Stimulated activated CD8-positive, alpha-beta memory T cell treated with anti-CD3 and anti-CD28 coated beads, Interleukin-12 subunit alpha, Interleukin-12 subunit beta, amount 100 ng/mL, for 24 hours (primary cell): ENCODE data around the gene SRD5A2.
"Not testable (repeated sequence)": the region's sequence is repeated elsewhere in the genome, so short reads cannot be mapped to it uniquely, and the experiment has no call there.

Experiments
- DNase-seq: peaks from one replicate; pipeline ENCODE4 v3.0.0-alpha.2; 2020; ENCODE audit errors: extremely low read depth

Gene SRD5A2

DNA sequence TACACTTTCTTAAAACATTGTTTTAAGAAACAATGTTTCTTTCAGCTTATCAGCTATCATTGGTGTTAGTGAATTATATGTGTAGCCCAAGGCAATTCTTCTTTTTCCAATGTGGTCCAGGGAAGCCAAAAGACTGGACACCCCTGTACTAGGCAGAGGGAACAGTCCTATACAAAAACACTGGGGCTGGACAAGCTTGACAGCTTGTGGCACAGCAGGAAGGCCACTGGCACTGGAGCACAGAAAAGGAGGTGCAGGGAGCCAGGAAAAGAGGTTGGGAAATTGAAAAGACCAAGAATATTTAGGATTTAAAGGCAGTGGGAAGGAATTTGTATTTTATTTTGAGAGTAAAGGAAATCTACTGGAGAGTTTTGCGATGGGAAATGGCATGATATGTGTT lies 47.7 kb downstream of the SRD5A2 start:
- DNase-seq, result no peak

DNA sequence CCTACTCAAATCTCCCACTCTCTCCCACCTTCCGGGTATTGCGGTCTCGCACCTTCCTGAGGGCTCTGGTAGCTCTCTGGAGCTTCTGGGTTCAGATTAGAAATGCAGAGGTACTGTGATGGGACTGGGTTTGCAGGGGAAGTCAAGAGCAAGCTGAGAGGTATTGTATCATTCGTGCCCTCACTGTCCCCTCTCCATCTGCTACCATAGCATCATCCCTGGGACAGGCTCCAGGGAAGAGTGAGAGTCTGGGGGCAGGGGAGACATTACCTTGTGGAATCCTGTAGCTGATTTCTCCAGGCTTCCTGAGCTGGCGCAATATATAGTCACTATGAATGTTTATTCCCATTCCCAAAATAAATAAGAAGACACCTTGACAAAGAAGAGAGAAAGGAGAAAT lies 49.6 kb downstream of the SRD5A2 start:
- DNase-seq, result no peak

DNA sequence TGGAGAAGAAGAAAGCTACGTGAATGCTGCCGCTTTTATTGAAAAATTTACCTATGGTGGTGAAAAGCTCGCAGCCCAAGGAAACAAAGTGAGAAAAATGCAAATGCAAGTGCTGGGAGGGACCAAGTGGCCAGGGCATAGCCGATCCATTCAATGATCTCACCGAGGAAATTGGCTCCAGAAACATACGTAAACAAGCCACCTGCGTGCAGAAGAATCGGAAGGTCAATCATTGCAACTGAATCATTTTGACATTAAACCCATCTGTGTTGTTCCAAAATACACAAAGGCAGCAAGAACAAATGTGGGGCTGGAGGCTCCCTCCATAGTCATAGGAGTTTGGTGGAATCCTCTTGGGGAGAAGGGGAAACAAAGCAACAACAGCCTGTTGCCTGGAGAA lies 51.5 kb downstream of the SRD5A2 start:
- no peak for DNase-seq

DNA sequence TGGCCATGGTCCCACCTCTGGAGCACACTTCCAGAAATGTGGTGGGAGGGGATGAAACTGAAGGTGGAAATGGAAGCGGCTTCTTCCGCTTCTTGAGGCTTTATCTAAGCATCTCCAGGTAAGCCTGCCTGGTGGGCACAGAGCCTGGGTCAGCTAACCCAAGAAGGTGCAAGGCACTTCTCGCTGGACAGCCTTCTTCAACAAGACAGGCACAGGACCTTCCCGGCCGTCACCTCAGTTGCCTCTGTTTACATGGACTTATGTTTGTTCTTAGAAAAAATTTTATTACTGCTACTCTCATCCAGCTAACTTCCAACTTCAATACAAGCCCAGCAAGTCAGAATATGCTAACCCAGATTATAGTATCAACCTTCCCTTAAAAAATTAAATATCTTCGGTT lies 51.9 kb downstream of the SRD5A2 start:
- DNase-seq, result no peak

DNA sequence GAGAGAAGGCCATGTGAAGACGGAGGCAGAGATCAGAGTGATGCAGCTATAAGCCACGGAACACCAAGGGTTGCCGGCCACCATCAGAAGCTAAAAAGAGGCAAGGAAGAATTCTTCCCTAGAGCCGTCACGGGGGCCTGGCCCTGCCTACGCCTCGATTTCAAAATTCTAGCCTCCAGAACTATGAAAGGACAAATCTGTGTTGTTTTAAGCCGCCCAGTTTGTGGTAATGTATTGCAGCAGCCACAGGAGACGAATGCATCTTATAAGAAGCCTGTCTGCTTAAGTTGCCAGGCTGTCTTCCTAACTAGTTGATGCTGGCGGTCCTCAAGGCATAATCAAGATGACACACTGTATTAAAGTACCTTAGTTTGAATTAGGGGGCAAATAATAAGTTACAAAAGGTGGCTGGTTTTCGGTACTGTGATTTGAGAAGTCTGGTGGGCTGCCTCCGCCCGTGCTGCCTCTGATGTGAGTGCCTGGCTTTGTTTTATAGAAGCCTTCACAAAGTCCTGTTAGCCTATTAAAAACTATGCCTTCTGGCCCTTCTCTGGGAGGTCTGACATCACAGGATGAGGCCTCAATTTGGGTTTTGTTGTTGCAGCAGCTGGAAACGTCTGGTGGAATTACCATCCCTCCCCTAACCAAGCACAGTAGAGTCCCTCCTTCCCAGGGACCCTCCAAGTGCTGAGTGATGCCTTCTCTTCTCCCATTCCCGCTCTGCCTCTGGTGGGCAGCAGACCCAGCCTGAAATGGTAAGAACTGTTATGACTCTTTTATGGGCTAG lies 53.6 kb downstream of the SRD5A2 start:
- DNase-seq, result no peak

DNA sequence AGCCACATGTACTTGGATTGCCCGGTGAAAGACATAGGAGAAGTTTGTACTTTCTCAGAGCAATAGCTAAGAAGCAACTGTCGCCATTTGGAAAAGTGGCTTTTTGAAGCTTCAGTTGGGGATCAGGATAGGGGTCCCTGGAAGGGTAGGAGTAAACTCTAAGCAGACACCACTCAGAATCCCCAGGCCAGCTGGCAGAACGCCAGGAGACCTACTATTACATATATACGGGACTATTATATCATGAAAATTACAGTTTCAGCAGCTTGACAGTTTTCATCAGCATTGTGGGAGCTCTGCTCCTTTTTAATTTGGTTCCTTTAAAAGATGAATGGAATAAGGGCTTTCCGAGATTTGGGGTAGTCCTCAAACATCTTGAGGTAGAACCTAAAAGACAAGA lies 54.9 kb downstream of the SRD5A2 start:
- DNase-seq, result no peak

DNA sequence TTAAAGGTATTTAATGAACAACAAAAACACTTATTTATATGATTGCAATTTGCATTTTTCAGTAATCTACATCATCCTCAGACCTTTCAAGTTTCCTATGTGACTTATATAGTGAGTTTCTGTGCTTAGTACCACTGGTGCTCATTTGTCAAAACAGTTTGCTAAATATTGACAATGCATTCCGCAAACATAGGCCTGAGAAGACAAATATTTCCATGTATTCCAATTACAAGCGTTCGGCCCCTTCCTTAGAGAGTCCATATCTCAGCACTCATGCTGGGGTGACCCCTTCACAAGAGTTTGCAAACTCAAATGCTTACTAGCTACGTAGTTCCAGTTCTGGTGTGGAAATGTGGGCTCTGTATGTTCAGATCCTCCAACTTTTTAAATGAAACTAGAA lies 56.1 kb downstream of the SRD5A2 start:
- DNase-seq, result no peak

DNA sequence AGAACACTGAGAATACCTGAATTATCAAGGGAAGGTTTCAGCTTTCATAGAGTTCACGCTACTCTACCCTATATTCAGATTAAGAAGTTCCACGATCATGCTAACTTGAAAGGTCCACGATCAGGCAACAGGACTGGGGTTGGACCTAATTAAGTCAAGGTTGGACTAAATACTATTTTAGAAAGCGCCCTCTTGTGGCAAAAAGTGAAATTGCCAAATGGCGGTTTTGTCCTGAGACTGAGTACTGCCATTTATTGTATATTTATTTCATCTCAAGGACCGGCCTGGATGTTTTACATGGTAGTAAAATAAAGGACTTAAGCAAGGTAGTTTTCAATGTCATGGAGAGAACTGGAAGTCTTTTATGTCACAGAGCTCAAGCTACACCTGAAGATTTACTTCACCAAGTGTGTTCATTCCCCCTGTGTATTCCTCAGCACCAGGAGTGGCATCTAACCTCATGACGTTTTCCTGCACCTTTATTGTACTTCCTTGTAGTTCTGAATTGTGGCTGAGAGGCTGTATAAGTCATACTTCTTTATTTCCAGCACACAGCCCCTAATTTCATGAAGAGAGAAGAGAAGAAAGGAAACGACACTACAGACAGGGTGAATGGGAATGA lies 56.8 kb downstream of the SRD5A2 start:
- DNase-seq, result peak; percentile 19

DNA sequence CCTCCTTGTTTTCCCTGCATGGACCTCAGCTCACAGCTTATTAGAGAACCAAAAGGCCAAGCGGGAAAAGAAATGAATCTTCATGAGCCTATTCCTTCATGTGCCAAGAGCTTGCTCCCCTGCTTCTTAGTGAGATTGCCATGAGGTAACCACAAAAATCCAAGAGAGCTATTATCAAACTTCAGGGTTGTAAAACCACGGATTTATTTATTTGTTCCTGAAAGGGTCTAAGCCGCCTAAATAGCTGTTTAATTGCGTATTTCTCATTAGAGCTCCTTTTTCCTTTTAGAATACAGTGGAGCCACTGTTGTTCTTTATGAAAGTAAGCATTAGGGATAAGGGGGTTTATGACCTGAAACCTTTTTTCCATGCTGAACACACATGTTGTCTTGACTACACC lies 58.0 kb downstream of the SRD5A2 start:
- no peak for DNase-seq

DNA sequence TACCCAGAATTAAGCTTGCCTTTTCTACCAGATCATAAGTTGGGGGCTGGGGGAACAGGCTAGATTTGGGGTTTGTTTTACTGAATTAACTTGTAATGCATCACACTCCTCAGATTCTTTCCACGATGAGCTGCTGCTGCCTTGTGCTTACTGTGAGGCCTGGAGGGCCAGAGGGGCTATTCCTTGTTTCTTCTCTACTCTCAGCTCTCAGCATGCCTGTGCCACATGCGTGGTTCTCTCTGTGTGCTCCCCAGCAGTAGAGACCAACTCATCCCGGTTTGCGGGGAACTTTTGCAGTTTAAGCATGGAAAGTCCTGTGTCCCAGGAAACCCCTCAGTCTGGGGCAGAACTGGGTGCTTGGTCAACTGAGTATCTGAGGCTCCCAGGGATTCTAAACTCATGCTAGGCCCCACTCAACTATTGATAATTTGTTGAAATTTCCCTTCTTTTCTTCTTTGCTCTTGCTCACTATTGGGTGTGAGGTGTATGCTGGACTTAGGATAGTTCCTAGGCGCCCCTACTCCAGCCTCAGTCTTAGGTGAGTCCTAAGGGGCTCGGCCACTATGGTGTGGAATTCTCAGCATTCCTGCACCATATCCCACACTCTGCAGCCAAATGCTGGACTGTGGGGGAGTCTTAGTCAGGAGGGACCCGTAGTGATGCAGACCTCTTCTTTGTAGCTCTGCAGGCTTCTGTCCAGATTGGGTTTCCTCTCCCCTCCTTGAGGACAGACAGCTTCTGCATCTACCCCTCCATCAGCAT lies 63.1 kb downstream of the SRD5A2 start:
- no peak for DNase-seq

DNA sequence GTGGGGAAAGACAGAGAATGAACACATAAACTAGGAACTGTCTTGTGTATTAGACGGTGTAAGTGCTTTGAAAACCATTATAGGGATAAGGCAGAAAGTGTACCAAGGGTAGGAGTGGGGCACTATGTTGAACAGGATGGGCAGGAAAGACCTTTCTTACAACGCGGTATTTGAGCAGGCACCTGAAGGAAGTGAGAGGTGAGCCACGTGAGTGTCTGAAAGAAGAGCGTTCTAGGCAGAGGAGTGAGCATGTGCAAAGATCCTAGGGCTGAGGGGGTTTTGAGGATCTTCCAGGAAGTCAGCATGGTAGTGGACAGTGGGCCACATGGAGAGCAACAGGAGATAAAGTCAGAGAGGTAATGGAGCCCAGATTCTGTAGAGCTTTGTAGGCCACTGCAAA lies 65.2 kb downstream of the SRD5A2 start:
- no peak for DNase-seq

DNA sequence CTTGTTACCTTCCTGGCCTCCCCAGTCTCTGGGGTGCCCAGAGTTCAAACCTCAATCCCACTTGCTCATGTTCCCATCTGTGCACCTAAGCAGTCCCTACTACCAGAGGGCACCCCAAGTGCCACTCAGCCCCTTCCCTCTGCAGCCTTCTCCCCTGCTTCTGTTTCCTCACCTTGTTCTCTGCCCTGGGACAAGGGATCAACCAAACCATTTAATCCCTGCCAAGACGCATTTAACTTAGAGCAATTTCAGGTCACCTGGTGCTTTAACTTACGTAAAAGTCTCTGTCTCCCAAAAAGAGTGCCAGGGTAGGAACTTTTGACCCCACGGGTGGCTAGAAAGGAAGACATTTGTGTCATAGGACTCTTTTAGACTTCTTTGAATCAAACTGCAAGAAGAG lies 67.2 kb downstream of the SRD5A2 start:
- DNase-seq, result no peak

DNA sequence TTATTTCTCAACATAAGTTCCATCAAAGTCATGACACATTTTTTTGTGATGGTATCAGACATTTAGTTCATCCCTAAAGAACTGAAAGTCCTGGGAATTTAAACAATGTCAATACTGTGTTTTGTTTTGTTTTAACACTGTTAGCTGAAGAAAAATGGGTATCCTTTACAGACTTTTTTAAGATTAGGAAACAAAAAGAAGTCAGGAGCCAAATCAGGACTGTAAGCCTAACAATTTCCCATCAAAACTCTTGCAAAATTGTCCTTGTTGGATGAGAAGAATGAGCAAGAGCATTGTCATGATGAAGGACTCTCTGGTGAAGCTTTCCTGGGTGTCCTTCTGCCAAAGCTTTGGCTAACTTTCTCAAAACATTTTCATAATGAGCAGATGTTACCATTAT lies 69.4 kb downstream of the SRD5A2 start:
- no peak for DNase-seq

DNA sequence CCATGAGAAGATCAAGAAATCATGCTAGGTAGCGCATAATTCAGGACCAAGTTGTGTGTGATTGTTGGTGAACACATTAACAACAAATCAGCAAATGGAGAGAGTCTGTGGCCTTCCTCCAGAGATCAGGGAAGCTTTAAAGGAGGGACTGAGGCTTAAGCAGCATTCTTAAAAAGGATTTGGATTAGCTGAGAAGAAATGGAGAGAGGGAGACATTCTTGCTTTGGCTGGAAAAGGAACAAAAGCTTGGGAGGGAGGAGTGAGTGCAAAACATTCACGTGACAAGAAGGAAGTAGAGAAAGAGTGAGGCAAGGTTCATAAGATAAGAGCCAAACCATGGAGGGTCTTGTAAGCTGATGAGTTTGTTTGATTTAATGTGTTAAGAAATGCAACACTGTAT lies 75.6 kb downstream of the SRD5A2 start:
- no peak for DNase-seq

DNA sequence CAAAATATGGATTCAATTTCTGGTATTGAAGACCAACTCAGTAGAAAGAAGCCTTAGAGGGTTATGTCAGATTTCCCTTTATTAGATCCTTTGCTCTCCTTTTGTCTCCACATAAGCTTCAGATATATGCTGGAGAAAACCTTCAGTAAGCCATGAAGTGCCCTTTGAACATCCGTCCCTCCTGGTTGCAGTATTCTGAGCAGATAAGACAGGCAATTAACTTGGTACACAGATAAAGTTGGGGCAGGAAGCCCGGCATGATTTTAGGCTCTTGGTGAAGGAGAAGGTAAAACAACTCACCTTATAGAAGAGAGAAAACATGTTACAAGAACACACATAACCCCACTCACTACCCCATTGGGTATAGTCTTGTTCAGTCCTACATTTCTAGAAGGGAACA lies 76.4 kb downstream of the SRD5A2 start:
- DNase-seq, result no peak

DNA sequence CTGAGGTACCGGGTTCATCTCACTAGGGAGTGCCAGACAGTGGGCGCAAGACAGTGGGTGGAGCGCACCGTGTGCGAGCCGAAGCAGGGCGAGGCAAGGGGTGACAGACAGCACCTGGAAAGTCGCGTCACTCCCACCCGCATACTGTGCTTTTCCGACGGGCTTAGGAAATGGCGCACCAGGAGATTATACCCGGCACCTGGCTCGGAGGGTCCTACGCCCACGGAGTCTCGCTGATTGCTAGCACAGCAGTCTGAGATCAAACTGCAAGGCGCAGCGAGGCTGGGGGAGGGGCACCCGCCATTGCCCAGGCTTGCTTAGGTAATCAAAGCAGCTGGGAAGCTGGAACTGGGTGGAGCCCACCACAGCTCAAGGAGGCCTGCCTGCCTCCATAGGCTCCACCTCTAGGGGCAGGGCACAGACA lies 84.3 kb downstream of the SRD5A2 start:
- not testable (repeated sequence) for DNase-seq

DNA sequence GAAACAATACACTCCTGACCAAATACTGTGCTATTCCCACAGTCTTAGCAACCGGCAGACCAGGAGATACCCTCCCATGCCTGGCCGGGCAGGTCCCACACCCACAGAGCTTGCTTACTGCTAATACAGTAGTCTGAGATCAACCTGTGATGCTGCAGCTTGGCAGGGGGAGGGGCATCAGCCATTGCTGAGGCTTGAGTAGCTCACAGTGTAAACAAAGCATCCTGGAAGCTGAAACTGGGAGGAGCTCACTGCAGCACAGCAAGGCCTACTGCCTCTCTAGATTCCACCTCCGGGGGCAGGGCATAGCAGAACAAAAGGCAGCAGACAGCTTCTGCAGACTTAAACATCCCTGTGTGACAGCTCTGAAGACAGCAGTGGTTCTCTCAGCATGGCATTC lies 91.4 kb downstream of the SRD5A2 start:
- not testable (repeated sequence) for DNase-seq

DNA sequence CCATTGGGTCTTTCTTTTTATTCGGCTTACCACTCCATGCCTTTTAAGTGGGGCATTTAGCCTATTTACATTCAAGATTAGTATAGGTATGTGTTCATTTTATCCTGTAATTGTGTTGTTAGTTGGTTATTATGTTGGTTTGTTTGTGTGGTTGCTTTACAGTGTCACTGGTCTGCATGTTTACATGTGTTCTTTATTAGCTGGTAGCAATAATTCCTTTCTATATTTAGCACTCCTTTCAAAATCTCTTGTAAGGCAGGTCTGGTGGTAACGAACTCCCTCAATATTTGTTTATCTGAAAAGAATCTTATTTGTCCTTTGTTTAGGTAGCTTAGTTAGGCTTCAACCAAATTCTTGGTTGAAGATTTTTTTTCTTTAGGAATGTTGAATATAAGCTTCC lies 97.5 kb downstream of the SRD5A2 start:
- DNase-seq, result no peak

DNA sequence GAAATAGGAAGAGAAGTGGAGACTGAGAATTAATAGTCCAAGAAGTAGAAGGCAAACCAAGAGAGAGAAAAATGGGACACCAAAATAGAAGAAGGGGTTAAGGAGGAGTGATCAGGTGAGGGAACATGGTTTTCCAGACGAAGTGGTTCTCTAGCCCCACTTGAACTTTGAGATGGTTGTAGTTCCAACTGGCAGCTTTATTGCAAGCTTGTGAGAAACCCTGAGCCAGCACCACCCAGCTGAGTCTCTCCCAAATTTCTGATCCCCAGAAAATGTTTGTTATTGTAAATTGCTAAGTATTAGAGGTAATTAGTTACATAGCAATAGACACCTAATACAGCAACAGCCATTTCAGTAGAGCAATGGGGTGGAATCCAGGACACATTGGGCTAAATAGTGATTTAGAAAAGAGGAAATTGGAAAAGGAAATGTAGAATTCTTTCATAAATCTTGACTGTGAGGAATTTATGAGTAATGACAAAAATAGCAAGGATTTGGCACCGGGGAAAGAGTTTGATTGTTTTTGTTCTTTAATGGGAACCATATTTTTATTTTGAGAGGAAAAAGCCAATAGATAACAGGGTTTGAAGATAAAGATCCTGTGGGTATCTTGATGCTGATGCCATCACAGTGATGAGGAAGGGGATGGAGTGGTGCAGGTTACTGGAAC lies 104.1 kb downstream of the SRD5A2 start:
- no peak for DNase-seq

DNA sequence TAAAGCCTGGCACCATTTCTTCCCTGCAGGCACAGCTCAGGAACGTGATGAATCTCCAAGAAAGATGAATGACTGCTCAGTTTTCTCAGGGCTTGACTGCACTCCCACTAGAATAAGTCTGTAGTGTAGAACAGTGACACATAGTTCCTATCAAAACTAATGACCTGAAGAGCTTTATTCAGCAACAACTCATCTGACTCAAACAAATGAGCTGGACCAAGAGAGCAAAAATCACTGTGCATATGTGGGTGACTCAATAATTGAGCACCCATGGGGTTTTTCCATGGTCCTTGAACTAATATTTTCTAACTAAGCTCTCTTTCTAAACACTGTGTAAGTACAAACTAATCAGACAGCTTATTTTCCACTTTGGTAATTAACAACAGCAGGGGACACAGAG lies 105.0 kb downstream of the SRD5A2 start:
- DNase-seq, result no peak

DNA sequence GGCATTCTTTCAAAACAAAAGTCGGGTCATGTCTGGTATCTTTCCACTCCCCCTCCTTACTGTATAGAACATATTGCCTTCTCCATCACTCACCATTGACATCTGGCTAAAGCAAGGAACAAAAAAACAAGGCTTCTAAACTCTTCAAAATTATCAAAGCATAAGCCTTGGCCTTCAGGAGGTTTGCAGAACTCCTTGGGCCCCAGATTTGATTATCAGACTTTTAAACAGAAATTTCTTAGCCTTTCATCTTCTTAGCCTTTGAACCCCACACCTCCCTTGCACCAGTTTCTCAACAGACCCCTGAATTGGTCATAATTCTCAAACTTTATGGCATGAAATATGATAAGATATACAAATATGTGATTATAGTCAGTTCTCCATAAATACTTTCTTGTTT lies 106.4 kb downstream of the SRD5A2 start:
- DNase-seq, result no peak
